Nephron (organoid): Measurements from ENCODE around the gene CFAP221.
A peak's percentile ranks its signal among the peaks of the same experiment; 100 is the strongest.

Experiments used
- H3K27ac Mint-ChIP-seq, 3 experiments: 2 replicates each; pipeline ENCODE4 v1.8.0; 2020; ENCODE audit warnings: mixed read lengths in 3 of 3, mild to moderate bottlenecking in 2 of 3, moderate library complexity in 1 of 3
- H3K27me3 Mint-ChIP-seq: 2 replicates; pipeline ENCODE4 v1.8.0; 2021; ENCODE audit warnings: low read depth, mild to moderate bottlenecking, moderate library complexity, mixed read lengths
- H3K36me3 Mint-ChIP-seq: 2 replicates; pipeline ENCODE4 v1.8.0; 2020; ENCODE audit warnings: low read depth, mixed read lengths
- H3K4me1 Mint-ChIP-seq: 2 replicates; pipeline ENCODE4 v1.8.0; 2020; ENCODE audit warnings: mixed read lengths
- H3K4me3 Mint-ChIP-seq, 3 experiments: 2 replicates each; pipeline ENCODE4 v1.8.0; 2020; ENCODE audit warnings: mild to moderate bottlenecking in 3 of 3, mixed read lengths in 3 of 3, moderate library complexity in 2 of 3
- H3K9me3 Mint-ChIP-seq: 2 replicates; pipeline ENCODE4 v1.8.0; 2020; ENCODE audit warnings: mixed read lengths
- CTCF ChIP-seq, 3 experiments: fragments of 200-600 bp; sonication (generic); IDR thresholded peaks; one replicate each; pipeline ENCODE4 v1.5.0; 2021; ENCODE audit warnings: antibody characterized with exemption in 3 of 3; ENCODE audit not compliant: unreplicated experiment in 3 of 3

The CFAP221 gene

GRCh38 chr2:119520696-119521432 is 23.4 kb upstream of the CFAP221 start:
- Mint-ChIP-seq H3K27me3 (peaks cover 76% of the 10 kb centered on the region), H3K36me3 (peaks cover 14% of the 10 kb centered on the region), H3K4me1 (peaks cover 25% of the 10 kb centered on the region), H3K27ac (peak overlapping the region in 2 of 3 experiments; percentile 3 to 29), H3K4me3 (peak overlapping the region in 1 of 3 experiments; percentile 25), H3K9me3 (peaks cover 9% of the 10 kb centered on the region)
- no peak for TF ChIP-seq CTCF (IDR thresholded peaks at IDR 0.05; ENCODE audit: unreplicated experiment in 3 of 3)

- peaks cover 10% of the 10 kb centered on the region for H3K36me3 Mint-ChIP-seq
- H3K27me3 Mint-ChIP-seq = peaks cover 74% of the 10 kb centered on the region
- H3K4me3 Mint-ChIP-seq = peak overlapping the region in 2 of 3 experiments; percentile 11 to 25
- peak overlapping the region in 2 of 3 experiments; percentile 3 to 29 for H3K27ac Mint-ChIP-seq
- no peak for TF ChIP-seq CTCF (IDR thresholded peaks at IDR 0.05; ENCODE audit: unreplicated experiment in 3 of 3)
- peaks cover 4% of the 10 kb centered on the region for H3K9me3 Mint-ChIP-seq
- H3K4me1 Mint-ChIP-seq = peaks cover 32% of the 10 kb centered on the region
These were observed 22.7 kb upstream of the CFAP221 start for GRCh38 chr2:119521433-119522050.

GRCh38 chr2:119522671-119523070 is 21.6 kb upstream of the CFAP221 start:
- Mint-ChIP-seq H3K27ac (no peak overlapping the region), H3K9me3 (peaks cover under 1% of the 10 kb centered on the region), H3K4me1 (peaks cover 40% of the 10 kb centered on the region), H3K36me3 (peaks cover 7% of the 10 kb centered on the region), H3K4me3 (peak overlapping the region; percentile 46 to 57 (median 46)), H3K27me3 (peaks cover 78% of the 10 kb centered on the region)
- no peak for TF ChIP-seq CTCF (IDR thresholded peaks at IDR 0.05; ENCODE audit: unreplicated experiment in 3 of 3)

GRCh38 chr2:119523383-119523951 is 20.8 kb upstream of the CFAP221 start:
- H3K27me3 Mint-ChIP-seq = peaks cover 72% of the 10 kb centered on the region
- TF ChIP-seq CTCF (IDR thresholded peaks at IDR 0.05; ENCODE audit: unreplicated experiment in 3 of 3) = no peak
- H3K4me3 Mint-ChIP-seq = peak overlapping the region; percentile 74 to 79 (median 77)

GRCh38 chr2:119523952-119524694 is 20.1 kb upstream of the CFAP221 start, which contains the start of gene SCTR:
Gene SCTR (minus strand): TSS chr2:119524483. CDS start chr2:119524226, 257 bp downstream.
- TF ChIP-seq CTCF (IDR thresholded peaks at IDR 0.05; ENCODE audit: unreplicated experiment in 3 of 3) = no peak
- no peaks in the 10 kb centered on the region for H3K9me3 Mint-ChIP-seq
- H3K4me3 Mint-ChIP-seq = peak within 1 kb of the TSS; percentile 74 to 79 (median 77)

More at GRCh38 chr2:119523383-119523951, 20.8 kb upstream of the CFAP221 start:
- peak overlapping the region in 1 of 3 experiments; percentile 45 for H3K27ac Mint-ChIP-seq
- H3K4me1 Mint-ChIP-seq = peaks cover 45% of the 10 kb centered on the region
- no peaks in the 10 kb centered on the region for H3K9me3 Mint-ChIP-seq
- H3K36me3 Mint-ChIP-seq = peaks cover 3% of the 10 kb centered on the region

More at GRCh38 chr2:119523952-119524694, 20.1 kb upstream of the CFAP221 start, which contains the start of gene SCTR:
- Mint-ChIP-seq H3K36me3 (peaks cover 3% of the 10 kb centered on the region), H3K27me3 (peaks cover 70% of the 10 kb centered on the region), H3K4me1 (peaks cover 45% of the 10 kb centered on the region), H3K27ac (peak within 1 kb of the TSS in 1 of 3 experiments; percentile 45)
